ENCODE measurements around the gene TMCO2.

- TF ChIP-seq GATA3 (IDR thresholded peaks at IDR 0.05; ENCODE audit: low read depth, low read length) (no peak), GATA2 (IDR thresholded peaks at IDR 0.05; ENCODE audit: low read depth, low read length) (no peak)
Observed at GRCh38 chr1:40270152-40270834, 22.6 kb downstream of the TMCO2 start.

Data from SH-SY5Y (cell line).